ENCODE results near the gene C22orf23. TPM values are rescaled to one million over a fixed set of nuclear protein-coding genes. Genes with fewer than 3 reads are reported as not detected.

The C22orf23 gene
- total RNA-seq, 1 experiment from 2014 or later = 0.64 TPM

- no TSS peak for BruUV-seq (replicated peaks)
- intact Hi-C loops (cut with micrococcal nuclease; ENCODE audit: unreplicated experiment) = no loop called here
- H3K36me3 ChIP-seq (ENCODE audit: insufficient read depth, low read length, poor library complexity, severe bottlenecking) = peaks cover 8% of the 10 kb centered on the region
Measured at GRCh38 chr22:37922191-37922590, 31.2 kb downstream of the C22orf23 start.

DNA sequence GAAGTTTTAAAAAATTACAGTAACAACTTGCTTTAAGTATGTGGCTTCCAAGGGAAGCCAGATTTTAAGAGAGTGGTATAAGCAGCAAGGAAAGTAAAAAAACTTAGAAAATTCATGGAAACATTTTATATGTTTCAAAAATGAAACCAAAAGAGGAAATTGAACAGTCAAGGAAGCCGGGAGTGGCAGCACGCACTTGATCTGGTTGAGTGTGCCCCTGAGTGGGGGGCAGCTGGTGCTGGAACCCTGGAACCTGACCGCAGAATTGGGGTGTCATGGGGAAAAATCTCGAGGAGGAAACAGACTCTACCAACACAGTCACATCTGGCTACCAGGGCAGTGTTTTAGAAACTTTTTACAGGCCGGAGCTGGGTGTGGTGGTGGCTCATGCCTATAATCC is 33.3 kb downstream of the C22orf23 start:
- ChIA-PET CTCF (no interaction called here), POLR2A (ENCODE audit: low non-redundant PET) (no interaction called here)
- Histone ChIP-seq H3K36me3 (ENCODE audit: insufficient read depth, low read length, poor library complexity, severe bottlenecking) (peaks cover 5% of the 10 kb centered on the region), H3K27ac (ENCODE audit: low read depth, low read length, poor library complexity, severe bottlenecking) (peak overlapping the region; percentile 10), H3K4me3 (ENCODE audit: low read depth, low read length, poor library complexity, severe bottlenecking) (no peak overlapping the region), H3K27me3 (replicated peaks; ENCODE audit: insufficient read depth, low read depth, low read length, poor library complexity) (no peaks in the 10 kb centered on the region), H3K9me3 (ENCODE audit: low read depth, low read length, poor library complexity, severe bottlenecking) (no peaks in the 10 kb centered on the region), H3K4me1 (ENCODE audit: insufficient read depth, low read length, poor library complexity, severe bottlenecking) (no peaks in the 10 kb centered on the region)
- BruUV-seq (replicated peaks) = no TSS peak
- no peak for DNase-seq (ENCODE audit: low spot score)
- intact Hi-C loops (cut with micrococcal nuclease; ENCODE audit: unreplicated experiment) = no loop called here
- TF ChIP-seq CTCF (conservative IDR thresholded peaks at IDR 0.05; ENCODE audit: low read depth, low read length) (no peak), EZH2 (IDR thresholded peaks at IDR 0.05; ENCODE audit: borderline replicate concordance, low read depth, low read length, poor library complexity, severe bottlenecking) (no peak)

More at GRCh38 chr22:37922191-37922590, 31.2 kb downstream of the C22orf23 start:
- no peak for TF ChIP-seq CTCF (conservative IDR thresholded peaks at IDR 0.05; ENCODE audit: low read depth, low read length)
- ChIA-PET POLR2A (ENCODE audit: low non-redundant PET) (no interaction called here), CTCF (interaction anchor here (0.7 kb wide), 1 partner anchor 16 kb away, joined by 3 read pairs; the partner anchor contains the start of gene MICALL1)
- no peak overlapping the region for H3K27ac ChIP-seq (ENCODE audit: low read depth, low read length, poor library complexity, severe bottlenecking)
- no peaks in the 10 kb centered on the region for H3K4me1 ChIP-seq (ENCODE audit: insufficient read depth, low read length, poor library complexity, severe bottlenecking)
- no peak overlapping the region for H3K4me3 ChIP-seq (ENCODE audit: low read depth, low read length, poor library complexity, severe bottlenecking)
- DNase-seq (ENCODE audit: low spot score) = no peak
- no peaks in the 10 kb centered on the region for H3K27me3 ChIP-seq (replicated peaks; ENCODE audit: insufficient read depth, low read depth, low read length, poor library complexity)
- no peaks in the 10 kb centered on the region for H3K9me3 ChIP-seq (ENCODE audit: low read depth, low read length, poor library complexity, severe bottlenecking)

GRCh38 chr22:37918580-37919270 is 34.7 kb downstream of the C22orf23 start:
- DNase-seq (ENCODE audit: low spot score) = no peak
- ChIA-PET POLR2A (ENCODE audit: low non-redundant PET) (interaction anchor here (0.6 kb wide), 1 partner anchor 662 kb away, joined by 5 read pairs; no protein-coding TSS in a partner anchor), CTCF (interaction anchor here (0.7 kb wide), 1 partner anchor 12 kb away, joined by 3 read pairs; no protein-coding TSS in a partner anchor)
- Histone ChIP-seq H3K36me3 (ENCODE audit: insufficient read depth, low read length, poor library complexity, severe bottlenecking) (peaks cover 8% of the 10 kb centered on the region), H3K4me3 (ENCODE audit: low read depth, low read length, poor library complexity, severe bottlenecking) (no peak overlapping the region), H3K27ac (ENCODE audit: low read depth, low read length, poor library complexity, severe bottlenecking) (no peak overlapping the region), H3K4me1 (ENCODE audit: insufficient read depth, low read length, poor library complexity, severe bottlenecking) (no peaks in the 10 kb centered on the region), H3K27me3 (replicated peaks; ENCODE audit: insufficient read depth, low read depth, low read length, poor library complexity) (no peaks in the 10 kb centered on the region), H3K9me3 (ENCODE audit: low read depth, low read length, poor library complexity, severe bottlenecking) (no peaks in the 10 kb centered on the region)
- BruUV-seq (replicated peaks) = no TSS peak
- intact Hi-C loops (cut with micrococcal nuclease; ENCODE audit: unreplicated experiment) = no loop called here
- TF ChIP-seq EZH2 (IDR thresholded peaks at IDR 0.05; ENCODE audit: borderline replicate concordance, low read depth, low read length, poor library complexity, severe bottlenecking) (no peak), CTCF (conservative IDR thresholded peaks at IDR 0.05; ENCODE audit: low read depth, low read length) (no peak)
